ENCODE results near the gene TMEM38A.

DNA sequence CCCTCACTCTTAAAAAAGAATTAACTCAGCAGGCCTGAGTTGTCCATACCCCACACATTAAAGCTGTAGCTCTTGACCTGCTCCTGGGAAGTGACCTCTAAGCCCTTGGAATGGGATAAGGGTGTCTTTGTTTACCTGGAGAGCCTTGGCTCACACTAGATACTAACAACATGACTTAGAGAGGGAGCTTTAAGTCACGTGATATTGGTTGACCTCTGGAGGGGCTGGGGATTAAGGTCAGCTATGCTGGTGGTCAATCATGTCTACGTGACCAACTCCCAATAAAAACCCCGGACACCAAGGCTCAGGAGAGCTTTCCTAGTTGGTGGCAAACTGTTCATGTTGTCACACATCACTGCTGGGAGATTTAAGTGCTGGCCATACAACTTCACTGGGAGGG lies 61.7 kb downstream of the TMEM38A start:
- TF ChIP-seq FOS (IDR thresholded peaks at IDR 0.05; ENCODE audit: extremely low read depth, insufficient read length) (no peak), ZBTB40 (IDR thresholded peaks at IDR 0.05) (no peak), ZBTB40 (CRISPR knock-in tag; IDR thresholded peaks at IDR 0.05) (no peak), CTCF (IDR thresholded peaks at IDR 0.05 in 2 of 3, conservative IDR thresholded peaks at IDR 0.05 in 1 of 3; ENCODE audit: insufficient read depth in 2 of 3, low read depth in 1 of 3, low read length in 3 of 3) (no peak), FOXP1 (CRISPR knock-in tag; IDR thresholded peaks at IDR 0.05) (no peak), MTA3 (IDR thresholded peaks at IDR 0.05; ENCODE audit: borderline replicate concordance) (no peak), SMAD4 (CRISPR knock-in tag; conservative IDR thresholded peaks at IDR 0.05) (no peak), MYBL2 (IDR thresholded peaks at IDR 0.05; ENCODE audit: low read depth) (no peak), MYBL2 (CRISPR knock-in tag; IDR thresholded peaks at IDR 0.05; ENCODE audit: borderline replicate concordance) (no peak), POLR2AphosphoS5 (IDR thresholded peaks at IDR 0.05; ENCODE audit: control insufficient read depth, insufficient read depth, low read depth, low read length) (no peak), ZNF224 (CRISPR knock-in tag; IDR thresholded peaks at IDR 0.05) (no peak)
